K562 (cell line): Measurements from ENCODE around the gene MFSD6. TPM values are rescaled to one million over a fixed set of nuclear protein-coding genes. Genes with fewer than 3 reads are reported as not detected.
A peak's percentile ranks its signal among the peaks of the same experiment; 100 is the strongest.

Experiments
- BHLHE40 ChIP-seq: IDR thresholded peaks from 2 replicates; pipeline ENCODE4 v1.6.1; 2011; ENCODE audit warnings: low read length, improper control_type of control experiment
- CBFA2T3 ChIP-seq: fragments of 450-650 bp; IDR thresholded peaks from 2 replicates; pipeline ENCODE4 v1.6.1; 2017
- ELF4 ChIP-seq: fragments of 450-650 bp; formaldehyde crosslinking; IDR thresholded peaks from 2 replicates; pipeline ENCODE4 v1.4.0; 2022; ENCODE audit warnings: missing genetic modification characterization
- LARP7 ChIP-seq: fragments of 450-650 bp; IDR thresholded peaks from 2 replicates; pipeline ENCODE4 v1.6.1; 2016
- NCOA4 ChIP-seq: fragments of 450-650 bp; IDR thresholded peaks from 2 replicates; pipeline ENCODE4 v1.6.1; 2018; ENCODE audit warnings: mild to moderate bottlenecking; ENCODE audit not compliant: partially characterized antibody
- POLR2H ChIP-seq: IDR thresholded peaks from 2 replicates; pipeline ENCODE4 v1.6.1; 2016; ENCODE audit warnings: missing genetic modification characterization, low read depth, mild to moderate bottlenecking, control low read depth, missing compliant biosample characterization, moderate library complexity
- RFX7 ChIP-seq: fragments of 250-450 bp; sonication (Bioruptor Pico); IDR thresholded peaks from 2 replicates; pipeline ENCODE4 v1.5.1; 2021; ENCODE audit warnings: mild to moderate bottlenecking
- SAFB ChIP-seq: fragments of 200-400 bp; formaldehyde crosslinking; IDR thresholded peaks from 2 replicates; pipeline ENCODE4 v1.6.1; 2017; ENCODE audit warnings: low read depth, low read length, borderline replicate concordance
- ZNF436 ChIP-seq: fragments of 250-450, 450-650 bp; sonication (Bioruptor Pico); formaldehyde crosslinking; IDR thresholded peaks from 2 replicates; pipeline ENCODE4 v1.7.0; 2020; ENCODE audit warnings: mild to moderate bottlenecking
- ZNF830 ChIP-seq: fragments of 250-450 bp; sonication (Bioruptor Pico); IDR thresholded peaks from 2 replicates; pipeline ENCODE4 v1.5.0; 2021; ENCODE audit warnings: mild to moderate bottlenecking
- polyA plus RNA-seq, 8 experiments: library from polyadenylated mRNA; depleted of rRNA in 4 of 8; stranded (reverse) in 5 of 8; unstranded in 3 of 8; fragments of >200 nt; fragmentation: Nextera tagmentation in 2 of 8; fragmentation: Illumina TruSeq in 1 of 8; extraction: Ambion mirVana in 2 of 8; extraction: Trizol in 1 of 8; gene quantifications; 2 replicates each; pipeline versions ENCODE4 v1.2.1 to v1.2.3, GENCODE V29; 2011 to 2014; ENCODE audit warnings: inconsistent platforms in 1 of 8, missing spikeins in 1 of 8
- total RNA-seq, 7 experiments: library from RNA; depleted of rRNA in 6 of 7; stranded (reverse); fragments of >200 nt in 6 of 7; fragmentation: Illumina TruSeq in 2 of 7; extraction: Trizol in 2 of 7; gene quantifications; 2 replicates each; pipeline versions ENCODE4 v1.2.1 to v1.2.3, GENCODE V29; 2011 to 2021; ENCODE audit warnings: low replicate concordance in 1 of 7
- TF ChIP-seq, protein P1 (sequence below), 2 experiments: IDR thresholded peaks in 1 of 2; conservative IDR thresholded peaks in 1 of 2; 2 replicates each; pipeline ENCODE4 v1.6.1; 2016; ENCODE audit warnings: low read depth in 2 of 2, mild to moderate bottlenecking in 1 of 2, missing compliant biosample characterization in 1 of 2, missing genetic modification characterization in 1 of 2, moderate library complexity in 1 of 2
- TF ChIP-seq, protein P2 (sequence below): sonication (generic); formaldehyde crosslinking; IDR thresholded peaks from 2 replicates; pipeline ENCODE4 v1.4.0; 2020; ENCODE audit warnings: mild to moderate bottlenecking, missing genetic modification reagents
- TF ChIP-seq, protein P3 (sequence below): sonication (generic); formaldehyde crosslinking; IDR thresholded peaks from 2 replicates; pipeline ENCODE4 v1.8.1; 2023; ENCODE audit warnings: mild to moderate bottlenecking, missing genetic modification reagents
- TF ChIP-seq, protein P4 (sequence below), 2 experiments: IDR thresholded peaks; 2 replicates each; pipeline ENCODE4 v1.6.1; 2012; ENCODE audit warnings: improper control_type of control experiment in 2 of 2, low read depth in 2 of 2, low read length in 2 of 2, borderline replicate concordance in 1 of 2
- TF ChIP-seq, protein P5 (sequence below): fragments of 450-650 bp; IDR thresholded peaks from 2 replicates; pipeline ENCODE4 v1.6.1; 2016; ENCODE audit warnings: borderline replicate concordance
- TF ChIP-seq, protein P6 (sequence below): fragments of 450-650 bp; IDR thresholded peaks from 2 replicates; pipeline ENCODE4 v1.6.1; 2014; ENCODE audit warnings: low read depth, mild to moderate bottlenecking, moderate library complexity, borderline replicate concordance

The MFSD6 gene
- total and polyA plus RNA-seq, 9 of the 15 experiments (the other 6 are each of a cell fraction or from before 2014, with no cell fraction given), result 1.1 to 7.9 (median 4.4) TPM

DNA sequence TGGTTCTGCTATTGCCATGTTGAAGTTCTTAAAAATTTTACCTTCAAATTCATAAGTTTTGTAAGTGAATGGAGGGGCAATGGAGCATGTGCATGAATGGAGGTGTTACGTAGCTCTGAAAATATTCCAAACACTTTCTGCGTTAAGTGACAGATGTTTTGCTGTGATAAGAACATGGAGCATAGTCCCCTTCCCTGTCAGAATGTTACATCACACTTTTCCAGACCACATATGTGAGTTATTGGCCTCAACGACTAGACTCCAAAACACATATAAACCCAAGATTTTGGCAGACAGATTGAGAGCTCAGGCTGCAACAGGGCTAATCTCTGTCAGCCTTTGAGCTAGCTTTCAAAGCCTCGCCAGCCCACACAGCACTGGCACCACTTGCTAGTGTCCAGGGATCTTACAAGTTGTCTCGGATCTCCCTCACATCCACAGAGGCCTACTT lies 27.2 kb upstream of the MFSD6 start (continued):
- TF ChIP-seq, protein P1, sequence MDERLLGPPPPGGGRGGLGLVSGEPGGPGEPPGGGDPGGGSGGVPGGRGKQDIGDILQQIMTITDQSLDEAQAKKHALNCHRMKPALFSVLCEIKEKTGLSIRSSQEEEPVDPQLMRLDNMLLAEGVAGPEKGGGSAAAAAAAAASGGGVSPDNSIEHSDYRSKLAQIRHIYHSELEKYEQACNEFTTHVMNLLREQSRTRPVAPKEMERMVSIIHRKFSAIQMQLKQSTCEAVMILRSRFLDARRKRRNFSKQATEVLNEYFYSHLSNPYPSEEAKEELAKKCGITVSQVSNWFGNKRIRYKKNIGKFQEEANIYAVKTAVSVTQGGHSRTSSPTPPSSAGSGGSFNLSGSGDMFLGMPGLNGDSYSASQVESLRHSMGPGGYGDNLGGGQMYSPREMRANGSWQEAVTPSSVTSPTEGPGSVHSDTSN (CRISPR knock-in tag; IDR thresholded peaks at IDR 0.05; ENCODE audit: low read depth), result no peak
- TF ChIP-seq, protein P1 (tag; conservative IDR thresholded peaks at IDR 0.05; ENCODE audit: low read depth), result peak; percentile 44
- no peak for TF ChIP-seq RFX7
- TF ChIP-seq, protein P2, sequence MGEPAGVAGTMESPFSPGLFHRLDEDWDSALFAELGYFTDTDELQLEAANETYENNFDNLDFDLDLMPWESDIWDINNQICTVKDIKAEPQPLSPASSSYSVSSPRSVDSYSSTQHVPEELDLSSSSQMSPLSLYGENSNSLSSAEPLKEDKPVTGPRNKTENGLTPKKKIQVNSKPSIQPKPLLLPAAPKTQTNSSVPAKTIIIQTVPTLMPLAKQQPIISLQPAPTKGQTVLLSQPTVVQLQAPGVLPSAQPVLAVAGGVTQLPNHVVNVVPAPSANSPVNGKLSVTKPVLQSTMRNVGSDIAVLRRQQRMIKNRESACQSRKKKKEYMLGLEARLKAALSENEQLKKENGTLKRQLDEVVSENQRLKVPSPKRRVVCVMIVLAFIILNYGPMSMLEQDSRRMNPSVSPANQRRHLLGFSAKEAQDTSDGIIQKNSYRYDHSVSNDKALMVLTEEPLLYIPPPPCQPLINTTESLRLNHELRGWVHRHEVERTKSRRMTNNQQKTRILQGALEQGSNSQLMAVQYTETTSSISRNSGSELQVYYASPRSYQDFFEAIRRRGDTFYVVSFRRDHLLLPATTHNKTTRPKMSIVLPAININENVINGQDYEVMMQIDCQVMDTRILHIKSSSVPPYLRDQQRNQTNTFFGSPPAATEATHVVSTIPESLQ (CRISPR knock-in tag), result no peak
- TF ChIP-seq, protein P3, sequence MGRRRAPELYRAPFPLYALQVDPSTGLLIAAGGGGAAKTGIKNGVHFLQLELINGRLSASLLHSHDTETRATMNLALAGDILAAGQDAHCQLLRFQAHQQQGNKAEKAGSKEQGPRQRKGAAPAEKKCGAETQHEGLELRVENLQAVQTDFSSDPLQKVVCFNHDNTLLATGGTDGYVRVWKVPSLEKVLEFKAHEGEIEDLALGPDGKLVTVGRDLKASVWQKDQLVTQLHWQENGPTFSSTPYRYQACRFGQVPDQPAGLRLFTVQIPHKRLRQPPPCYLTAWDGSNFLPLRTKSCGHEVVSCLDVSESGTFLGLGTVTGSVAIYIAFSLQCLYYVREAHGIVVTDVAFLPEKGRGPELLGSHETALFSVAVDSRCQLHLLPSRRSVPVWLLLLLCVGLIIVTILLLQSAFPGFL (CRISPR knock-in tag), result no peak
- TF ChIP-seq, protein P4, sequence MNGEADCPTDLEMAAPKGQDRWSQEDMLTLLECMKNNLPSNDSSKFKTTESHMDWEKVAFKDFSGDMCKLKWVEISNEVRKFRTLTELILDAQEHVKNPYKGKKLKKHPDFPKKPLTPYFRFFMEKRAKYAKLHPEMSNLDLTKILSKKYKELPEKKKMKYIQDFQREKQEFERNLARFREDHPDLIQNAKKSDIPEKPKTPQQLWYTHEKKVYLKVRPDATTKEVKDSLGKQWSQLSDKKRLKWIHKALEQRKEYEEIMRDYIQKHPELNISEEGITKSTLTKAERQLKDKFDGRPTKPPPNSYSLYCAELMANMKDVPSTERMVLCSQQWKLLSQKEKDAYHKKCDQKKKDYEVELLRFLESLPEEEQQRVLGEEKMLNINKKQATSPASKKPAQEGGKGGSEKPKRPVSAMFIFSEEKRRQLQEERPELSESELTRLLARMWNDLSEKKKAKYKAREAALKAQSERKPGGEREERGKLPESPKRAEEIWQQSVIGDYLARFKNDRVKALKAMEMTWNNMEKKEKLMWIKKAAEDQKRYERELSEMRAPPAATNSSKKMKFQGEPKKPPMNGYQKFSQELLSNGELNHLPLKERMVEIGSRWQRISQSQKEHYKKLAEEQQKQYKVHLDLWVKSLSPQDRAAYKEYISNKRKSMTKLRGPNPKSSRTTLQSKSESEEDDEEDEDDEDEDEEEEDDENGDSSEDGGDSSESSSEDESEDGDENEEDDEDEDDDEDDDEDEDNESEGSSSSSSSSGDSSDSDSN (IDR thresholded peaks at IDR 0.05; ENCODE audit: borderline replicate concordance in 1 of 2, low read depth in 2 of 2, low read length in 2 of 2), result no peak
- no peak for TF ChIP-seq ELF4 (CRISPR knock-in tag)
- TF ChIP-seq, protein P5, sequence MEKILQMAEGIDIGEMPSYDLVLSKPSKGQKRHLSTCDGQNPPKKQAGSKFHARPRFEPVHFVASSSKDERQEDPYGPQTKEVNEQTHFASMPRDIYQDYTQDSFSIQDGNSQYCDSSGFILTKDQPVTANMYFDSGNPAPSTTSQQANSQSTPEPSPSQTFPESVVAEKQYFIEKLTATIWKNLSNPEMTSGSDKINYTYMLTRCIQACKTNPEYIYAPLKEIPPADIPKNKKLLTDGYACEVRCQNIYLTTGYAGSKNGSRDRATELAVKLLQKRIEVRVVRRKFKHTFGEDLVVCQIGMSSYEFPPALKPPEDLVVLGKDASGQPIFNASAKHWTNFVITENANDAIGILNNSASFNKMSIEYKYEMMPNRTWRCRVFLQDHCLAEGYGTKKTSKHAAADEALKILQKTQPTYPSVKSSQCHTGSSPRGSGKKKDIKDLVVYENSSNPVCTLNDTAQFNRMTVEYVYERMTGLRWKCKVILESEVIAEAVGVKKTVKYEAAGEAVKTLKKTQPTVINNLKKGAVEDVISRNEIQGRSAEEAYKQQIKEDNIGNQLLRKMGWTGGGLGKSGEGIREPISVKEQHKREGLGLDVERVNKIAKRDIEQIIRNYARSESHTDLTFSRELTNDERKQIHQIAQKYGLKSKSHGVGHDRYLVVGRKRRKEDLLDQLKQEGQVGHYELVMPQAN, result no peak
- TF ChIP-seq, protein P6, sequence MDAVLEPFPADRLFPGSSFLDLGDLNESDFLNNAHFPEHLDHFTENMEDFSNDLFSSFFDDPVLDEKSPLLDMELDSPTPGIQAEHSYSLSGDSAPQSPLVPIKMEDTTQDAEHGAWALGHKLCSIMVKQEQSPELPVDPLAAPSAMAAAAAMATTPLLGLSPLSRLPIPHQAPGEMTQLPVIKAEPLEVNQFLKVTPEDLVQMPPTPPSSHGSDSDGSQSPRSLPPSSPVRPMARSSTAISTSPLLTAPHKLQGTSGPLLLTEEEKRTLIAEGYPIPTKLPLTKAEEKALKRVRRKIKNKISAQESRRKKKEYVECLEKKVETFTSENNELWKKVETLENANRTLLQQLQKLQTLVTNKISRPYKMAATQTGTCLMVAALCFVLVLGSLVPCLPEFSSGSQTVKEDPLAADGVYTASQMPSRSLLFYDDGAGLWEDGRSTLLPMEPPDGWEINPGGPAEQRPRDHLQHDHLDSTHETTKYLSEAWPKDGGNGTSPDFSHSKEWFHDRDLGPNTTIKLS, result no peak
- no peak for TF ChIP-seq POLR2H (tag)
- no peak for TF ChIP-seq NCOA4
- no peak for TF ChIP-seq ZNF830 (CRISPR knock-in tag)
- TF ChIP-seq LARP7, result no peak
- TF ChIP-seq SAFB, result no peak
- peak; percentile 89 for TF ChIP-seq CBFA2T3
- no peak for TF ChIP-seq ZNF436 (CRISPR knock-in tag)
- TF ChIP-seq BHLHE40, result no peak
